Right lung (tissue), 5 donors: Measurements from ENCODE around the gene LSAMP. TPM values are rescaled to one million over a fixed set of nuclear protein-coding genes. Genes with fewer than 3 reads are reported as not detected.
"Not testable (repeated sequence)": the region's sequence is repeated elsewhere in the genome, so short reads cannot be mapped to it uniquely, and the experiment has no call there.

Source experiments
- DNase-seq, 2 donors: peaks; one replicate each; pipeline ENCODE4 v3.0.0-alpha.2; 2013
- polyA plus RNA-seq, 5 donors: library from polyadenylated mRNA; unstranded; fragments of 120-200 nt; gene quantifications; one replicate each; pipeline versions ENCODE4 v1.2.1 to v1.2.3, GENCODE V29; 2013; ENCODE audit warnings: inconsistent platforms in 1 of 5, low replicate concordance in 1 of 5; ENCODE audit not compliant: insufficient read length in 5 of 5, insufficient read depth in 1 of 5

Gene LSAMP
- polyA plus RNA-seq, 5 donors = 10.8 to 30.4 (median 28.0) TPM

DNA sequence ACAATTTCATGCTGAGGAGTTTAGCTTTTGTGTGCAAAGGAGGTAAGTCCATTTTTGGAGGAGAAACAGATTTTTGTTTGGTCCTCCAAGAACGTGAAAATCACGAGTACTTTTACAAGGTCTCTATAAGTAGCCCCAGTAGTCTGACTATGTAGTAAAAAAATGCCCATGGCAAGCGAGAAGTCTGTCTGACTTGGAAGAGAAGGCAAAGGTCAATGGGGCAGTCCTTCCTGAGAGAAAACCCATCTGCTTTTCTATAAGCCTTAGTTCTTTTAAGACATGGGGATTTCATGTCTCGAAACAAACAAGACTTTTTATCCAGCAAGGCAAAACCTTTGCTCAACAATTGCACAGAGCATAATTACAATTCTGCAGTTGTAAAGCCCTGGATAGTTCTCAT, 638.8 kb downstream of the LSAMP start:
- no peak for DNase-seq

DNA sequence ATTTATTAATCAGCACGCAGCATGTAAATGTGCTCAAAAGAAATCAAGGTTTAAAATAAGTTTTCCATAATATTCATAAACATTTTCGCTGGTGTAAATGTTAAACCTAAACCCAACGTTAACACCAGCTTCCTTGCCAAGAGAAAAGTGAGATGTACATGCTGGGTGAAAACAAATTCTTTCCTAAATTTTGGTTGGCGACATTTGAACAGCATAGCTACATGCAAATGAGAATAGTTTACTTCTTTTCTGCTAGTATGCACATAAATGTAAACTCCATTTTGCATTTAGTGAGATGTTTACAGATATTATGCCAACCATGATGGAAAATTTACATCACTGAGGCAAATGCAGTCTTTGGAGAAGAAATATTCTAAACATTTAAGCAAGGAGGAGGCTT, 639.8 kb downstream of the LSAMP start:
- DNase-seq = no peak

DNA sequence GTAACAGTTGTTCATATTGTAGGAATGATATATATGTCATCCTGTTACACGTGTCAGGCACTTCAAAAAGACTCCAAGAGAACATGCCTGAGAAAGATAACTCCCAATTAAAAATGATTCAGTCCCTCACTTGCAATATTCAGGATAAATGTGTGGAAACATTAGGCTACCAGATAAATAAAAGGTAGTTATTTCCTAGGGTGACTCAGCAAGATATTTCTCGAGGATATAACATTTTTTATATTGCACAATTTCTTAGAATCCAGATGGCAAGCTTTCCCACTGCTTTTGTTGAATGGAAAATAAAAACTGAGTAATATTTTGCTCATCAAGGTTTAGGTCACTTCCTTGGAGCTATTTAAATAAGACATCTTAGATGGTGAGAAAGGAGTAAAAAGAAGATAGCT, 640.6 kb downstream of the LSAMP start:
- DNase-seq = no peak

DNA sequence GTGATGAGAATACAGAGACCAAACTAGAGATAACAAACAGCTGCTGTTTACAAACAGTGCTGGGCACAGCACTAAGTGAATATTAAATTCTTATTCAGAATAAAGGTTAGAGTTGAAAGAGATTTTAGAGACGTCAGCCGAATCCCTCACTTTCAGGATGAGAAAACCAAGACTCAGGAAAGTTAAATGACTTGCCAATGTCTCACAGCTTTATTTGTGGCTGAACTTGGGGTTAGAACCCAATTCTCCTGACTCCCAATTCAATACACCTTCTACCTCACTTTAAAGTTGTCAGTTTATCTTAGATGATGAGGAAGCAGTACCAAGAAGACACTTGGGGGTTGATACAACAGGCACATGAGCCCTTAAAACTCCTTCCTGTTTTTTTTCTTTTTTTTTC, 641.1 kb downstream of the LSAMP start:
- no peak for DNase-seq

DNA sequence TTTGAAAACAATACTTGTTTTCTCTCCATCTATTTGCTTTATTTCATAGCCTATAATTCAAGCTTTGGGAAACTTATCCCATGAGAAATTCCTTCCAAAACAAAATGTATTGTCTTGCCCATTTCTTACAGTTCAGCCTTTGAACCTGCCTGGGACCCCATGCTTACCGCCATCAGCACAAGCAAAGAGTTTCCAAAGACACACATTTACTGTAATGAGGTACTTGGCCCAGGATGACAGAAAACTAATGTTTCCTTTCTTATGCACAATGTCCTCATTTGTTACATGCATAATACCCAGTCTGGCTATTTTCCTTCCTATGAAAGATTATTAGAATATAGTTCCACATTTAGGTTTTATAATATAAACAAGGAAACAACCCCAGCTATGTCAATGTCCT, 641.6 kb downstream of the LSAMP start:
- no peak for DNase-seq

DNA sequence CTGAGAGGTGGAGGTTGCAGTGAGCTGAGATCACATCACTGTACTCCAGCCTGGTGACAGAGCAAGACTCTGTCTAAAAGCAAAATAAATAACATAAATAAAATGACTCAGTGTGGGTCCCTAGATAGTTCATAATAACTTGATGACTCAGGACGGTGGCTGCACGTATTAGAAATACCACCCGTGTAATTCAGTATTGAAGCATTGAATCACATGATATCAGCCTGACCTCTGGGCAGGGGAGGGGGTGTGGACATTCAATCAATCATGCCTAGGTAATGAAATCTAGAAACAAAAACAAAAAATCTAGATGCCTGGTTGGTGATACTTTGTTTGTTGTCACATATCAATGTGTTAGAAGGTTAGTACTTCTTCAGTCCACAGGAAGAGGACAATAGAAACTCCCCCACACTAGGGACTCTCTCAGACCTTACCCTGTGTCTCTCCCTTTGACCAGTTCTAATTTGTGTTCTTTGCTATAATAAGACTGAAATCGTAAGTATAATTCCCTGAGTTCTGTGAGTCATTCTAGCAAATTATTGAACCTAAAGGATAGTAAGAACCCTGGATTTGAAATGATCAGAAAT, 644.7 kb downstream of the LSAMP start:
- DNase-seq = no peak

DNA sequence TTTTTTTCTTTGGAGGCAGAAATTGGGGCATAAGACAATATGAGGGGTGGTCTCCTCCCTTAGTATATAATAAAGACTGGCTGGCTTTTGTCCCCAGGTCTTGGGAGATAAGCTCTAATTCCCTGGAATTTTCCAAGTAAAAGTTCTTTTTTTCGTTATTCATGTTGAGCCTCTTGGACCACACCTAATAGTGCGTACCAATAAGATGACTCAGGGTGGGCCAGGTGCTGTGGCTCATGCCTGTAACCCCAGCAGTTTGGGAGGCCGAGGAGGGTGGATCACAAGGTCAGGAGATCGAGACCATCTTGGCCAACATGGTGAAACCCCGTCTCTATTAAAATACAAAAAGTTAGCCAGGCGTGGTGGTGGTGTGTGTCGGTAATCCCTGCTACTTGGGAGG, 645.2 kb downstream of the LSAMP start:
- DNase-seq = not testable (repeated sequence)

DNA sequence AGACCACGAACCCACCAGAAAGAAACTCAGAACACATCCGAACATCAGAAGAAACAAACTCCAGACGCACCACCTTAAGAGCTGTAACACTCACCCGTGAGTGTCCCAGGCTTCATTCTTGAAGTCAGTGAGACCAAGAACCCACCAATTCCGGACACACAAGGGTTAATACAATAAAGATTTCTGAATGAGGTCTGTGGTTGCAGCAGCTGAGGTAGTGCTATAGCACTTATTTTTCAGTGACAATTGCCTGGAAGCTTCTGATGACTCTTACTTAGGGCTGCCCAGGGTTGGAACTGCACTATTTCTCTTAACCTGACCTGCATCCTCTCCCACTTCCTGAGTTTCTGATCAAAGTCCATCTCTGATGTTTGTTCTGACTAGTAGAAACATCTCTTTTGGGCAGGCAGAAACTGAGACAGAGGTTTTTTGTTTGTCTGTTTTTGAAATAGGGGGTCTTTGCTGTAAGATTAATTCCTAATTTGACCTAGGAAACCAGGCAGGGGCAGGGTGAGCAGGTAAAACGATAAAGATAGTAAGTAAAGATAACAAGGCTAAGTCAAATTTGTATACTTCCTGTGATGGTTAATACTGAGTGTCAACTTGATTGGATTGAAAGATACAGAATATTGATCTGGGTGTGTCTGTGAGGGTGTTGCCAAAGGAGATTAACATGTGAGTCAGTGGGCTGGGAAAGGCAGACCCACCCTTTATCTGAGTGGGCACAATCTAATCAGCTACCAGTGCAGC, 652.9 kb downstream of the LSAMP start:
- DNase-seq = no peak

DNA sequence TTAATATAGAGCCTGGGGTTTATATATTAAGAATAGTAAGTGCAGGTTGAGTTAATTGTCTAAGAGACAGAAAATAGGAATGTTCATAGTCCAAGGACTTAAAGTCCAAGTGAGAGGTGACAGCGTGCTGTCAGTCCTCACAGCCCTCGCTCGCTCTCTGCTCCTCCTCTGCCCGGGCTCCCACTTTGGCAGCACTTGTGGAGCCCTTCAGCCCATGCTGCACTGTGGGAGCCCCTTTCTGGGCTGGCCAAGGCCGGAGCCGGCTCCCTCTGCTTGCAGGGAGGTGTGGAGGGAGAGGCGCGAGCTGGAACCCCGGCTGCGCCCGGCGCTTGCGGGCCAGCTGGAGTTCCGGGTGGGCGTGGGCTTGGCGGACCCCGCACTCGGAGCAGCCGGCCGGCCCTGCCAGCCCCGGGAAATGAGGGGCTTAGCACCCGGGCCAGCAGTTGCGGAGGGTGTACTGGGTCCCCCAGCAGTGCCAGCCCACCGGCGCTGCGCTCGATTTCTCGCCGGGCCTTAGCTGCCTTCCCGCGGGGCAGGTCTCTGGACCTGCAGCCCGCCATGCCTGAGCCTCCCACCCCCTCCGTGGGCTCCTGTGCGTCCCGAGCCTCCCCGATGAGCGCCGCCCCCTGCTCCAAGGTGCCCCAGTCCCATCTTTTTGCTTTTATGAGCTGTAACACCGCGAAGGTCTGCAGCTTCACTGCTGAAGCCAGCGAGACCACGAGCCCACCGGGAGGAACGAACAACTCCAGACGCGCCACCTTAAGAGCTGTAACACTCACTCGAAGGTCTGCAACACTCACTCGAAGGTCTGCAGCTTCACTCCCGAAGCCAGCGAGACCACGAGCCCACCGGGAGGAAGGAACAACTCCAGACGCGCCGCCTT, 653.8 kb downstream of the LSAMP start:
- not testable (repeated sequence) for DNase-seq

DNA sequence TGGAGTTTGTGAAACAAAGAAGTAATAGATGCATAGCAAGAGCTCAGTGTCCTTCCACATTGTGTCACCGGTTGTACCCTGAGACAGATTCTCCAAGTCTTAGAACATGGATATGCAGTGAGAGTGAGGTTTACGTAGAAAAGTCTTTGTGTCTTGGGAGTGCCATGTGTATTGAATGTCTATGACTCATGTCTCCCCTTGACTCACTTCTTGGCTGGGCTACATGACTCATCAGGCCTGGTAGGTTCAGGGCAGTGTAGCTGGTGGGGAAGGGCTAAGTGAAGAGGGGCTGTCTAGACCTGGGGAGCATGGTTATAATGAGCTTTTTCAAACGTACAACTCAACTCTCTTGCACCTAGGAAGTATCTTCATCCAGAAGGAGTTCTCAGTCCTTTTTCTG, 654.5 kb downstream of the LSAMP start:
- DNase-seq = no peak

DNA sequence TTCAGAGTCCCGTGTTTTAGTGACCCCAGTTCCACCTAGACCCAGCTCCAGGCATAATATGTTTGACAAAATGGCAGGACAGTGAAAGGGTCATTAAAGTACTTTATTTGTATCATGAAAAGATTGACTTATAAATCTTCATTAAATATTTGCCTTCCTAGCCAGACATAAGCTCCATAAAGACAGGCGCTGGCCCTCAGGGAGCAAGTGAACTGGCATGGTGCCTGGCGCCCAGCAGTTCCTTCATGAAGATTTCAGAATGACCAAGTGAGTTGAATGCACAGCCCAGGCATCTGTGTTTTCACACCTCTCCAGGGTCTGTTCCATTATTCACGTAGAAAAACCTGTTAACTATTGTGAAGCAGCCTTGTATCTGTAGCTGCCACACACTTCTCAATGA, 655.8 kb downstream of the LSAMP start:
- DNase-seq = no peak

DNA sequence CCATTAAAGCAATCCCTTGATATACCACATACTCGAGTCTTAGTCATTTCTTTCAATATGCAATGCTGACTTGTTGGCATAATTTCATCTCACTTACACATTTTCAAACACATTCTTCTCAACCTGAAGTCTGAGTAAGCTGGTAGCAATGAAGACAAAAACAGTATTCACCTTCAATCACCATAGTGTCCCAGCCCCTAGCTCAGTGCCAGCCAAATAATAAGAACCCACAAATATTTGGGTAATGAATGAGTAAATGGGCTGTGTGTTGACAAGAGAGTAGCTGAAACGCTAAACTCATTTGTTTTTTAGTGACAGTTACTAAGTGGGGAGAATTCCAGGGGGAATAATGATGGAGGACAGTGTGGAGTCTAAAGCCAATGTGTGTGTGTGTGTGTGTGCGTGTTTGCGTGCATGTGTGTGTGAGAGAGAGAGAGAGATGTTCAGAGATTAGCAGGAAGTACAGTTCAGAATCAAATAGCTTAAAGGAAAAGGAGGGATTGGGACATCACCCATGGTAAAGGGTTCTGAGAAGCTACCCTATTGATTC, 656.3 kb downstream of the LSAMP start:
- no peak for DNase-seq

DNA sequence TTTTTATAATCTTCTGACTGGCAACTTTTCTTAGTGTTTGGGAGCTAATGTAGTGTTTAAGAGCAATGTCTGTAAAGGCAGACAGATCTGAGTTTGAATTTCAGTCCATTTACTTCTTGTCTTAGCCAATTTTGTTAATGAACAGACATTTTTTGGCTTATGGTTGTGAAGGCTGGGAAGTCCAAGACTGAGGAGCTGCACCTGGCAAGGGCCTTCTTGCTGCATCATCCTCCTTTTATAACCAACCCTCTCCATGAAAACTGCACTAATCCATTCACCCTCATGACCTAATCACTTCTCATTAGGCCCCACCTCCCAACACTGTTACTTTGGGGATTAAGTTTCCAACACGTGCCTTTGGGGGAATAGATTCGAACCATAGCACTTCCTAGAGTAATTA, 657.5 kb downstream of the LSAMP start:
- no peak for DNase-seq

DNA sequence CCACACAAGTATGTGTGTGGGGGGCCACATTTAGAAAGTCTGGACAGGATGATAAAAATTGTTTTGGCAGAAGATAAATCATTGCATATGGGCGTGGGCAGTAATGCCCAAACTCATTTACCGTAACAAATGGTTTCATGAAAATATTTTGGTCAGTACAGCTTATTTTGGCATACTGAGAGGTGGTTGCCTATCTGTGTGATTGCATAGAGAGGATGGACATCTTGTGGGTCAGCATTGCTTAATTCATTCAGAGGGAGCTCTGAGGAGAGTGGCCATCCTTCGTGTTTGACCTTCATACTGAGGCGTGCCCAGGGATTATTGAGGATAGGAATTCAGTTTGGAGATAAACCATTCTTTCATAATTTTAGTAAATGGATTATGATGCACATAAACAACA, 659.5 kb downstream of the LSAMP start:
- no peak for DNase-seq

DNA sequence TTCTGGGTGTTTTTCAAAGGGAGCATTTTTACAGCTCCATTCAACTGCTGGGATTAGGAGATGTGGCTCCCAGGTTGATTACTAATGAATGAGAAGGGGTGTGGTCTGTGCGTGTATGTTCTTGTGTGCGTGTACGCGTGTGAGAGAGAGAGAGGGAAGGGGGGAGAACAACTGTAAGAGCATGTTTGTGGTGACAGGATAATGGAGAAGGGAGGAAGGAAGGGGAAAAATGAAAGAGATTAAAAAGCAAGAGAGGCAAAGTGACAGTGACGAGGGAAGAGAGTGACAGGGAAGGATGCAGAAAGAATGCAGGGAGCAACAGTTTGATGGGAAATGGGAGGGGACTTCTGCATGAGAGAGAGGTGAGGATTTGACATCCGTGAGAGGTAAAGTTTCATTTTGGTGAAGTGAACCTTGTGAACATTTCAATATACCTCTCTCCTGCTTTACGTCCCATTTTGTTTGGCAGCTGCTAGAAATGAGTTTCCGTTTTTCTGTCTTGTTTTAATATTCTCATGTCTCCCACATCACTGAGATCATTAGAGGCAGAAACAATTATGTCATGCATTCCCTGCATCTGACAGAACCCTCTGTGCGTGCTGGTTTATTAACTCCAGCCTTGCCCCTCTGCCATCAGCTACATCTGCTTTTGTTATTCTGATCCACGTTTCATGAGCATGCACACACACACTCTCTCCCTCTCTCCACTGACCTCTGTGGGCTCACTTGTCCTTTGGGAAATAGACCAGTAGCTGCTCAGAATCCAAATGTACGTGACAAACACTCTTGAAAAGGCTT, 660.3 kb downstream of the LSAMP start:
- DNase-seq = peak in 1 of 2 donors; percentile 12

DNA sequence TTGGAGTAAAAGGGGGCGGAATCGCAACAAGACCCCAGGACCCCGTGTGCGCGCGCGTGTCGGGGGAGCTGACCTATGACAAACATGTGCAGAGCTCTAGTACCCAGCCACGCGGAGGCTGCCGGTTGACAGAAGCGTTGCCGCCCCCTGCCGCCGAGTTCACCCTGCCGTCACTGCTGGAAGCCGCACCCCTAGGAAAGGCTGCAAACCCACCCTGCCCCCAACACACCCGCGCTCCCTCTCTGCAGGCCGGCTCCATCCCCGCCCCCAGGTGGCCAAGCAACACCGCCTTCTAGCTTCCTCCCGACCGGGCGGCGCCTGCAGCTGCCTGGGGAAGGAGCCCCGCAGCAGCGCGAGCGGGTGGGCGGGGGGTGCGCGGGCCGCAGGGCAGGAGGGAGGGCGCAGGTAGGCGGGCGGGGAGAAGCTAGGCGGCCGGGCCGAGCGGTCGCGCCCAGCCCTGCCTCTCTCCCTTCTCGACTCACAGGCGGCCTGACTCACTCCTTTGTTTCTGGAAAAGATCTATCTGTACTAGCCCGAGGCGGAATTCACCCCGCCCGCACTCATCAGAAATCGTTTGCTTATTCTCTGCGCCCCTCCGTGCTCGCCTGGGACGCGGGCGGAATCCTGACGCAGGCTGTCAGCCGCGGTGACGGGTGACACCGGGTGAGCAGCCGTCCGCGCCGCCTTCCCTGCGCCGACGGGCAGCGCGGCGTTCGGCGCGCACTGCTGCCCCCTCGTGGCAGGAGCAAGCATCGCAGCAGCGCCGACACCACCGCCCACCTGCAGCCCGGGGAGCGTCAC, 661.1 kb downstream of the LSAMP start:
- peak; percentile 90 to 91 for DNase-seq

DNA sequence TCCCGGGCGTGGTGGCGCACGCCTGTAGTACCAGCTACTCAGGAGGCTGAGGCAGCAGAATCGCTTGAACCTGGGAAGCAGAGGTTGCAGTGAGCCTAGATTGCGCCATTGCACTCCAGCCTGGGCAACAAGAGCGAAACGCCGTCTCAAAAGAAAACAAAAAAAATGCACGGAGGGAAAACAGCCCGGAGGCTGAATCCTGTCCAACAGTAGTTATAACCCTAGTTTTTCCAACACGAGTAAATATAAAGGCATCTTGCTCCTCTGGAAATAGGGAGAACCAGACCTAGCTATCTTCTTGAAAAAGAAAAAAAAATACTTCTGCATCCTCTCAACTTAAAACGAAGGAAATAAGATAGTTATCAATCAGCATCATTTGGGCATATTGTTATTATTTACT, 661.9 kb downstream of the LSAMP start:
- DNase-seq = not testable (repeated sequence)

DNA sequence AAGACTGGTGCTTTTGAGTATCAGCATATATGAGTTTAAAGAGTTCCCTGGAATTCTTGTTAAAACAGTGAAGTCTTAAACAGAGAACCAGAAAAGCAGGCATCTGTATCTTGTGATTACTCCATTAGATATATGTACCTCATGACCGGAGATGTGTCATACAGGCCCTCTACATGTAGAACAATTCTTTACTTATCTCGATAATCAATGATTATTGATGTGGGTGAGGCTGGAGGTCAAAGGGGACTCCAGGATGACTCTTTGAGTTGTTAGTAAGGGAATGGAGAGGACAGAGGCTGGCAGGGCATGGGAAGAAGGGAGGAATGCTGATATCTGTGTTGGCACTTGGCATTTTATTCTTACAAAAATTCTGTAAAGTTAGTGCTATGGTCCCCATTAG, 666.3 kb downstream of the LSAMP start:
- no peak for DNase-seq

DNA sequence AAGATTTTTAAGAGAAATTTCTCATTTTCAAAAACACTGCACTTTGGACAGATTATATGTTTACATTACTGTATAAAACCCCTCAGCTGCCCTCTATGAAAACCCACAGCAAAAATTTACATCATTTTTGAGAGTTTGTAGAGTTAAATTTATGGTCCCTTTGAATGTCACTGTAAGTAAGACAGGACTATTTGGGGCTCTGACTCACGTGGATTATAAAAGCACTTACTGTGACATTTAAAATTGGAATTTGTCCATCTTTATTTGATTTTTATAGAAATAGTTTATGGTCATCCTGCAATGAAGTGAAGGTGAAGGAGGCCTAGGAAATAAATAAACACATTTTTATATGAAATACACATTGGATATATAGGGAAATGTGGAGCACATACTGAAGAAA, 672.3 kb downstream of the LSAMP start:
- no peak for DNase-seq

DNA sequence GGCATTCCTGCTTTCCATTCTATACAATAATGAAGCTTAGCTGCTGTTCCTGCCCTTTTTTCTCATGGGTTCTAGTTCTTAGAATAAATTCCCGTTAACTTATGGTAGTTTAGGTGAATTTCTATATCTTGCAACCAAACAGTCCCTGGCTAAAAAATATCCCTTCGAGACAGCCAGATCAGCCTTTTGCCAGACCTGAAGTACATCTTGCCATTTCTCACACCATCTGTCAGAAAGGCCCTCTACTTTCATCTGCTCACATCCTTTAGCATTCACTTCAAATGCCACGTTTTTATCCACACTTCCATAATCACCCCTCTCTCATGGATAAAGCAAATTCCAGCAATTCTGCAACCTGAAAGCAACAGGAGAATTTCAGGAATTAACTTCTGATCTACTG, 676.6 kb downstream of the LSAMP start:
- no peak for DNase-seq
